Skeletal muscle cell (primary cell): ENCODE measurements around the gene GSC.
"Not testable (repeated sequence)": the region's sequence is repeated elsewhere in the genome, so short reads cannot be mapped to it uniquely, and the experiment has no call there.

Experiments
- DNase-seq: peaks from one replicate; pipeline ENCODE4 v3.0.0-alpha.2; 2010; ENCODE audit warnings: low read depth
- H3K4me3 ChIP-seq: 2 replicates; pipeline ENCODE4 v1.5.1; 2011; ENCODE audit warnings: low read depth, mild to moderate bottlenecking, control low read depth, low read length, moderate library complexity

GSC gene

GRCh38 chr14:94769391-94770250 lies at the start of gene GSC:
TSS of gene GSC (minus strand) at chr14:94770113. CDS start at chr14:94770015, 98 bp downstream.
- H3K4me3 ChIP-seq, result peak within 1 kb of the TSS; percentile 50
- DNase-seq, result no peak

DNA sequence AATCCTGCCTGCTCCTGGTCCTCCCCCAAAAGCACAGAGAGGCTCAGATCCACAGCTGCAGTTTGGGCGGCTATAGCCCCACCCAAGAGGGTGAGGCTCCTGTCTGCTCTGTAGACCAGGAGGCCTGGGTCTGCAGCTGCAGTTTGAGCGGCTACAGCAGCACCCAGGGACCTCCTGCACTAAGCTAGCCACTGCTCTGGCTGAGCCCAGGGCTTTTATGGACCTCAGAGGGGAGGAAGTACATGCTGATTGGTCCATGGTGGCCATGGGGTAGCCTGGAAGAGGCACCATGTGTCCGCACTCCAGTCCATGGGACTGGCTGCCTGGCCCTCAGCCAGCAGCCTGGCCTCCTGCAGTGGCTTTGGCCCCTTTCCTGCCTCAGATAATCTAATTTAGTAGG lies 49.6 kb upstream of the GSC start:
- DNase-seq, result no peak
- no peak overlapping the region for H3K4me3 ChIP-seq

GRCh38 chr14:94816113-94816512 lies 46.2 kb upstream of the GSC start:
- no peak overlapping the region for H3K4me3 ChIP-seq
- no peak for DNase-seq

DNA sequence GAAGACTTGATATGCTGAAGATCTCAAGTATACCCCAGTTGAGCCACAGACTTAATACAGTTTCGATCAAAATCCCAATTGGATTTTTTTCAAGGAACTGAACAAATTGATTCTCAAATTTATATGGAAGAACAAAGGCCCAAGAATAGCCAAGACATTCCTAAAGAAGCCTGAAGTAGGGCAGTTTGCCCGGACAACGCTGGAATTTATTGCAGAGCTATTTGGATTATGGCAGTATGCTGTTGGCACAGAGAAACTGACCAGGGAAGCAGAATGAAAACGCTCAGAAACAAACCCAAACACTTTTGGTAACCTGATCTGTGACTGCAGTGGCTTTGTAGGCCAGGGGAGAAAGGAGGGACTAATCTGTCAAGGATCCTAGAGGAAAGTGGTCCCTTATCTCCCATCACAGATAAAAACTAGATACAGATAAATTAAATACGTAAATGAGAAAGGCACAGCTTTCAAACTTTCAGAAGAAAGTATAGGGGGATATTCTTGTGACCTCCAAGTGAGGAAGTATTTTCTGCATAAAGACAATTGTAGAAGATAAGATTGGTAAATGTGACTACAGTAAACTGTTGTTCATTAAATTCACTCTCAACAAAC lies 35.9 kb upstream of the GSC start:
- no peak overlapping the region for H3K4me3 ChIP-seq
- no peak for DNase-seq

- DNase-seq, result no peak
- no peak overlapping the region for H3K4me3 ChIP-seq
Measured at GRCh38 chr14:94801225-94801624, 31.3 kb upstream of the GSC start.

GRCh38 chr14:94800764-94801163 lies 30.9 kb upstream of the GSC start:
- DNase-seq, H3K4me3 ChIP-seq: not testable (repeated sequence)

DNA sequence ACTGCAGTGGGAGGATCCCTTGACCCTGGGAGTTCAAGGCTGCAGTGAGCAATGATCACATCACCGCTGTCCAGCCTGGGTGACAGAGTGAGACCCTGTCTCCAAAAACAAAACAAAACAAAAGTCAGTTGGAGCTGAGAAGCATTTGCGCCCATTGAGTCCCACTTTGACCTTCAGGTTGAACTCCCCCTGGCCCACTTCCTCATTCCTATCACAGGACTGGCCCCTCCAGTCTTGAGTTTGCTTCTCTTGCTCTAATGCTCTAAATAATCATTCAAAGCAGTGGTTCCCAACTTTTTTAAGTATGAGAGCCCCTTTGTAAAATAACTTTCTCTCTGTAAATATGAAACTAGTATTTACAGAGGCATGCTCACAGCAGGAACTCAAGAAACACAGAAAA lies 28.0 kb upstream of the GSC start:
- no peak for DNase-seq
- no peak overlapping the region for H3K4me3 ChIP-seq

DNA sequence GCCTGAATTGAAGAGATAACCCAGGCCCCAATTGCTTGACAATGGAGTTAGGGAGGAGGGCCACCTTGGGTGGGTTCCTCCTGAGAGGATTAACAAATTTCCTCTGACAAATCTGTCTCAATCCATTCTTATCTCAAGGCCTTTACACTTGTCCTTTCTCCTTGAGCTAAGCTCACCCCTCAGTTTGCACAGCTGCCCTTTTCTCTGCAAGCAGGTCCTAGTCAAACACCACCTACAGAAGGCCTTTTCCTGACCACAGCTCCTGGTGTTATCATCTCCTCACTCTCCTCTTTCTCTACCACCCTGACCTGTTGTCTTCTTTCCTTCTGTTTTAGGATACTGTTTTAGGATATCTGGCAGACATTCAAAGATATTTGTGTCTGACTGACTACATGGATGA lies 26.4 kb upstream of the GSC start:
- DNase-seq, result no peak
- H3K4me3 ChIP-seq, result no peak overlapping the region

GRCh38 chr14:94795372-94795771 lies 25.5 kb upstream of the GSC start:
- H3K4me3 ChIP-seq, result no peak overlapping the region
- no peak for DNase-seq

GRCh38 chr14:94793901-94794300 lies 24.0 kb upstream of the GSC start:
- DNase-seq, result no peak

GRCh38 chr14:94787655-94788054 lies 17.7 kb upstream of the GSC start:
- DNase-seq, result no peak
- no peak overlapping the region for H3K4me3 ChIP-seq

More at GRCh38 chr14:94793901-94794300, 24.0 kb upstream of the GSC start:
- no peak overlapping the region for H3K4me3 ChIP-seq

- no peak for DNase-seq
- no peak overlapping the region for H3K4me3 ChIP-seq
Measured at GRCh38 chr14:94787092-94787491, 17.2 kb upstream of the GSC start.

DNA sequence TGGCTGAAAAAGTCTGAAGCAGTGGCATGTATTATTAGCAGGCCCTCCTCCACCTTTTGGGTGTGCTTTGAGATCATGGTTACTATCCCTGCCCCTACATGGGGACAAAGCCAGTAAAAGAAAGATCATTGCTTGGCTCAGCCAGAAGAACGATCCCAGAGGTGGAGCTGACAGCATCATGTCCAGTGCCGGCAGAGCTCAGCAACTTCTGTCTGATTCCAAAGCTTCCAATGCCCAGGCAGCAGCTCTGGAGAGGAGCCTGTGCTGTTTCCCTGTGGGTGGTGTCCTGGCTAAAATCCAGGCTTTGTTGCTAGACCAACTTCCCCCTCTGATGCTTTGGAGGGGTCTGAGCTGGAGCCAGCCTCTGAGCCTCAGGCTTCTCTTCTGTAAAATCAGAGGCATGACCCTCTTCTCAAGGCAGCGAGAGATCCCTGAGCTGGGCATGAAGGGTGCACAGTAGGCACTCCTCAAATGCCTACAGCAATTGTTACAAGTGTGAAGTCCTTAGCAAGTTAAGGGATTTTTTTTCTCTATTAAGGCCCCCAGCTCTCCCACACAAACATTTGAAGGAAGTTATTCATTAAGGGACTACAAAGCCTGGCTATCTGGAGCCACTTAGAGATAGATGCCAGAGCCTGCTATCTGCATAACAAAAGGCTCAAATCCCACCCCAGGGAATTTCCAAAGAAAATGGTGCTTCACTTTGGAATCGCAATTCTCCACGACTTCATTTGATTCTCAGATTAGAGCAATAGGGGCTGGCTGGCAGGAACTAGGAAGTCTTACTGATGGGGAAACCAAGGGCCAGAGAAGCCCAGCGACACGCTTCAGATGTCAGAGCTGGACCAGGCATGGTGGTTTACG lies 10.9 kb upstream of the GSC start:
- no peak overlapping the region for H3K4me3 ChIP-seq
- DNase-seq, result no peak

GRCh38 chr14:94779713-94780112 lies 9.8 kb upstream of the GSC start:
- no peak overlapping the region for H3K4me3 ChIP-seq
- no peak for DNase-seq

DNA sequence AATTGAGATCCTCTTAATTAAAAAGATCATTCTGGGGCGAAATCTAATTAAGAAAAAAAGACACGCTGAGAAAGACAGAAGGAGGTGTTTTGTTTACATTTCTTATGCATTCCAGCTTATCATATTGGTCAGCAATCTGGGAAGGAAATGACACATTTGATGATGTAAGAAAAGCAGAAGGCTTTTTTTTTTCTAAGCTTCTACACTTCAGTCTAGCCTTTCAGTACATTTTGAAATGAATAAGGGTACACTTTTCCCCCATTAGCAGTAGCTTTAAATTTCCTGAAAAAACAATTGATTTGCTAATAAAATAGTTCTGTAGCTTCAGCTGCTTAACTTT lies 5.9 kb upstream of the GSC start:
- DNase-seq, result no peak
- H3K4me3 ChIP-seq, result no peak overlapping the region

DNA sequence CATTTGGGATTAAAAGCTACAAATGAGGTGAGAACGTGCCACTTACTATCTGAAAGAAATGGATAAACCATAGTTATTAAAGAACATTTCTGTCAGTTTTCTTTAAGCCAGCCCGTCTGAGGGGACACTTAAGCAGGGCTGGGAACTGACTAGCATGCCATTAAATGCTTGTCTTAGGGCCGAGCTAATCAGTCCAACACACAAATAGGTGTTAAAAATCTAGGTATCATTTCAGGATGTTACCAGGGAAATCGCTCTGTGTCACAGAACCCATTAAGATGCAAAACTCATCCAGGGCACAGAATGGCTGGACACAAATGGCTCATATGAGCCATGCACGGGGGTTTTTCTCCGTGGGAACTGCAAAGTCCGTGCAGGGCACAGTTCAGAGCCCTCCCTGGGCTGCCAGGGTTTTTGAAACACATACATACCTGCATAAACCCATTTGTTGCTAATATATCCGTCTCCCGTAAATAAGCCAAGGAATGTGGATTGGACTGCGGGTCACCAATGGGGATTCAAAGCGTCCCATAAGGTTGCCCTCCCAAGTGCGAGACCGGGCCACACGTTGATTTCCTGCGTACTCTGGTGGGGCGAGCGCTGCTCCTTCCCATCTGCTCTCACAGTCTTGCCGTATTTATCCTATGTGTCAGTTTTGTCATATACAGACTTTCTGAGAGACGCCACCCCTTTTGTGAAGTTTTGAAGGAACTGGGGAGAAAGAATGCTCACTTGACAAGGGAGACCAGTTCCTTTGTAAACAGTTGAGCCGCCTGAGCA lies 5.4 kb upstream of the GSC start:
- H3K4me3 ChIP-seq, result no peak overlapping the region
- DNase-seq, result no peak

GRCh38 chr14:94774344-94775090 lies 4.6 kb upstream of the GSC start:
- H3K4me3 ChIP-seq, result no peak overlapping the region
- no peak for DNase-seq

DNA sequence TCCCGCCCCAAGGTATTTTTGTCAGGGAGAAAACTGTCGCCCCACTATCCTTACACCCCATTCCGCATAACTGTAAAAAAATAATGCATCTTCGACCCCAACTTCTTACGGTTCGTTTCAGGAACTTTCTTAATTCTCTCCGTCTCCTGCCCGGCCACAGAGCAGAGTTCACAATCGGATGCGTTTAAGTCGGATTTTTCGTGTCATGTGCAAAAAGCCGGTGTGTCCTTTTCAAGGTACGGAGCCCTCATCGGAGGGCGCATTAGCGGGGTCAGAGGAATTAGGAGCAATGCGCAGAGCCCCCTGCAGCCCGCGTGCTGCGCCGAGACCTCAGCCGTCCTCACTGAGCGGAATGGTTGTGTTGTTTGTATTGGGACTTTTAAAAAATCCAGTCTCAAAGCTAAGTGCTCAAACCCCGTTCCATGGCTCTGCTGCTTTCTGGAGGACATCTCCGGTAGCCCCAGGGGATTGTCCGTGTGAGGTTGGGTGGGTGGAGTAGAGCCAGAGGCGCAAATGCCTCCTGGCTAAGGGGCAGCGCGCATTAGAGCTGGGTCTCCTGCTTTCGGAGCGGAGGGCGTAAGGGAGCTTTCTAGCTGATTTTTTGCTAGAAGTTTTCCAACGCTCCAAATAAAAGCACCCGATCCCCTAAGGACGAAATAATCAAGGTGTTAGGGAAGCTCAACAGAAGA lies 3.9 kb upstream of the GSC start:
- no peak for DNase-seq

More for the DNA sequence above, 3.9 kb upstream of the GSC start:
- no peak overlapping the region for H3K4me3 ChIP-seq
